Fibroblast of pulmonary artery (primary cell): ENCODE measurements around the gene ATRN.
"Not testable (repeated sequence)": the region's sequence is repeated elsewhere in the genome, so short reads cannot be mapped to it uniquely, and the experiment has no call there.

ENCODE experiments used
- DNase-seq: peaks from one replicate; pipeline ENCODE4 v3.0.0-alpha.2; 2010; ENCODE audit warnings: low read depth
- H3K4me3 ChIP-seq: replicated peaks from 2 replicates; pipeline ENCODE4 v1.5.1; 2011; ENCODE audit warnings: low read depth, mild to moderate bottlenecking, control low read depth, low read length, moderate library complexity
- CTCF ChIP-seq: IDR thresholded peaks from 2 replicates; pipeline ENCODE4 v1.5.1; 2011; ENCODE audit warnings: mild to moderate bottlenecking, control low read depth, low read length, inconsistent platforms; ENCODE audit errors: missing control alignments

The ATRN gene

GRCh38 chr20:3515379-3516170 lies 44.8 kb downstream of the ATRN start:
- peak; percentile 12 for DNase-seq
- no peak for TF ChIP-seq CTCF
- no peak overlapping the region for H3K4me3 ChIP-seq

- DNase-seq = no peak
- no peak overlapping the region for H3K4me3 ChIP-seq
- TF ChIP-seq CTCF = no peak
These were observed 51.3 kb downstream of the ATRN start for GRCh38 chr20:3521852-3522740.

GRCh38 chr20:3524696-3525095 lies 53.9 kb downstream of the ATRN start:
- not testable (repeated sequence) for DNase-seq, H3K4me3 ChIP-seq

GRCh38 chr20:3532089-3532615 lies 61.3 kb downstream of the ATRN start:
- no peak for DNase-seq
- H3K4me3 ChIP-seq = no peak overlapping the region
- no peak for TF ChIP-seq CTCF

- DNase-seq, H3K4me3 ChIP-seq: not testable (repeated sequence)
These were observed 66.9 kb downstream of the ATRN start for GRCh38 chr20:3537733-3538132.

- H3K4me3 ChIP-seq = no peak overlapping the region
- no peak for DNase-seq
- no peak for TF ChIP-seq CTCF
These were observed 68.7 kb downstream of the ATRN start for GRCh38 chr20:3539311-3540107.

- no peak overlapping the region for H3K4me3 ChIP-seq
- DNase-seq = no peak
- no peak for TF ChIP-seq CTCF
These were observed 71.3 kb downstream of the ATRN start for GRCh38 chr20:3541887-3542721.
